Activated CD4-positive, alpha-beta T cell treated with anti-CD3 and anti-CD28 coated beads for 24 hours (primary cell): Measurements from ENCODE around the gene OTOP1.
"Not testable (repeated sequence)": the region's sequence is repeated elsewhere in the genome, so short reads cannot be mapped to it uniquely, and the experiment has no call there.

Experiments used
- DNase-seq, 2 donors: peaks; one replicate each; pipeline ENCODE4 v3.0.0-alpha.2; 2020; ENCODE audit warnings: low read depth in 2 of 2

Gene OTOP1

GRCh38 chr4:4228356-4228668 is 1.6 kb upstream of the OTOP1 start:
- no peak for DNase-seq

- no peak for DNase-seq
These were observed 1.0 kb upstream of the OTOP1 start for GRCh38 chr4:4227510-4228355.

GRCh38 chr4:4225915-4226605 is 669 bp downstream of the OTOP1 start:
- no peak for DNase-seq

- DNase-seq: no peak
These were observed 9.6 kb downstream of the OTOP1 start for GRCh38 chr4:4217113-4217512.

- DNase-seq: no peak
These were observed 10.1 kb downstream of the OTOP1 start for GRCh38 chr4:4216648-4217047.

- DNase-seq: not testable (repeated sequence)
These were observed 13.1 kb downstream of the OTOP1 start for GRCh38 chr4:4213674-4214073.

GRCh38 chr4:4206204-4206603 is 20.5 kb downstream of the OTOP1 start:
- DNase-seq: no peak

- no peak for DNase-seq
These were observed 22.4 kb downstream of the OTOP1 start for GRCh38 chr4:4204401-4204745.

- no peak for DNase-seq
These were observed 22.9 kb downstream of the OTOP1 start for GRCh38 chr4:4203688-4204400.

GRCh38 chr4:4202510-4202909 is 24.2 kb downstream of the OTOP1 start:
- DNase-seq: no peak

GRCh38 chr4:4200624-4201023 is 26.1 kb downstream of the OTOP1 start:
- DNase-seq: no peak

- DNase-seq: no peak
These were observed 31.4 kb downstream of the OTOP1 start for GRCh38 chr4:4195354-4195753.

- not testable (repeated sequence) for DNase-seq
These were observed 38.2 kb downstream of the OTOP1 start for GRCh38 chr4:4188557-4188956.

GRCh38 chr4:4185528-4185927 is 41.2 kb downstream of the OTOP1 start:
- DNase-seq: no peak

- DNase-seq: peak in 1 of 2 donors; percentile 14
These were observed 43.7 kb downstream of the OTOP1 start for GRCh38 chr4:4182835-4183568.

GRCh38 chr4:4170596-4171150 is 56.1 kb downstream of the OTOP1 start:
- no peak for DNase-seq

GRCh38 chr4:4167981-4168780 is 58.5 kb downstream of the OTOP1 start:
- DNase-seq: not testable (repeated sequence)

- not testable (repeated sequence) for DNase-seq
These were observed 59.7 kb downstream of the OTOP1 start for GRCh38 chr4:4166986-4167385.

GRCh38 chr4:4165701-4166392 is 60.9 kb downstream of the OTOP1 start:
- DNase-seq: not testable (repeated sequence)

- DNase-seq: not testable (repeated sequence)
These were observed 62.1 kb downstream of the OTOP1 start for GRCh38 chr4:4164532-4165173.
